GM19193 (cell line): ENCODE results near the gene ZNF367.

Experiments
- POLR2A ChIP-seq: IDR thresholded peaks from 4 replicates; pipeline ENCODE4 v1.6.1; 2011; ENCODE audit not compliant: insufficient read depth, insufficient read length; ENCODE audit errors: extremely low read depth

The ZNF367 gene

DNA sequence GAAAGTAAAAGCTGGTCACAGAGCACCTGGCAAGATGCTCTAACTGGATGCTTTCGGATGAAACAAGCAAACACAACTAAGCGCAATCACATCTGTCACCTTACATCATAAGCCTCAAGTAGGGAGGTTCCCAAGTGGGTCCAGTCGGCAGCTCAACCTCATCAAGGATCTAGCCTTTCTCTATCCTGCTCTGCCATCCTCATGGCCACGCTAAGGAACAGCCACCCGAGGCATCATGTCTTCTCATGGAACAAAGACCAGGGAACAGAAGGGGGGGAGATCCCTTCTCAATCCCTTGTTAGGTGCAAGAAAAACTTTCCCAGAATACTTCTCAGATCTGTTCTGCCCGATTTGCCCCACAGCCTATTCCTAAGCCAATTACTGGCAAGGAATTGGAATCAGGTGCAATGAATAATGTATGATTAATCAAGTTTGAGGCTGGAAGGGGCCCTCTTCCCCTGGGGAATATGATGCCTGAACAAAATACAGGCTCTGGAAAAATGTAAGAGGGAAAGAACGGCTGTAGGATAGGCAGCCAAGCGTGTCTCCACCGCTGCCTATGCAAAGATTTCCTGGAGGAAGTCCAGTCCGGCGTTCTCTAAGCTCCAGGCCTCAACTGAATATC lies 30.5 kb upstream of the ZNF367 start:
- no peak for TF ChIP-seq POLR2A

DNA sequence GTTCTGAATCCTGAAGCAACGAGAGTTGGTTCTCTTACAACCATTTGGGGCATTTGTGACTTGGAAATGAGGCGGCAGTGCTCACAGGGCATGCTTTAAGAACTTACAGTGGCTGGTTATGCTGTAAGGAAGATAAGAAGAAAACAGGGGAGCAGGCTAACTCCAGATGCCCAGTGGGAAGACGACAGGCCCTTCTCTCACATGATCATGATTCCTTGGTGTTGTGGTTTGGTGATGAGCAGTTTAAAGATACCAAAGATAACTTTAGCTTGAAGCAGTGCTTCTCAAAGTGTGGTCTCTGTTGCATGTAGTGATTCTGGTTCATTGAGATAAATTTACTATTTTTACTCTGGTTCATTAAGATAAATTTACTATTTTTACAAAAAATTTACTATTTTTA lies 29.2 kb upstream of the ZNF367 start:
- TF ChIP-seq POLR2A: no peak

- TF ChIP-seq POLR2A: no peak
These were observed 24.3 kb upstream of the ZNF367 start for GRCh38 chr9:96442491-96442890.

DNA sequence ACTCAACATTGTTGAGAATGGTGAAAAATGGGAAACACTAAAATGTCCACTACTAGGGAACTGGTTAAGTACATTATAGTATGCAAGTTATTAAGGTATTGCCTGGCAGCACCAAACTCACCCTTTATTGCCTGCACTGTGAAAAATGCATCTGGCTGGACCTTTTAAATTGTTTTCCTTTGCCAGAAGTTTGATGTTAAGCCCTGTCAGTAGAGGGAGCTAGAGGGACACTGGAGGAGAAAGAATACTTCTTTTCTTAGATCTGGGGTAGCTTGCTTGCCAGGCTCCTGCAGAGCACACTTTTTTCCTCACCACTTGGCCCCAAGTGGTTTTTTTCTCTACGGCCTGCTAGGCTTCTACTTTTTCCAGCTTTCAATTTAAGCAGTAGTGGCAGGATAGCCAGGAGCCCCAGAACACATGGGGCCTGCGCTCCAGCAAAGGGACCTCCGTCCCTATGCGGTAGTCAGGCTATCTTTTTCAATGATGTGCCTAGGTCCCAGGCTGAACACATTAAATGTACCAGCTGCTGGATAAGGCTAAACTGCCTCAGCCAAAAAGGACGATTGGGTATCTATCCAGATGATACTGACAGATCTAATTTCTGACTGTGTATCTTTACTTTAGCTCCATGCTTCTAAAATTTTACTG lies 23.8 kb upstream of the ZNF367 start:
- no peak for TF ChIP-seq POLR2A

DNA sequence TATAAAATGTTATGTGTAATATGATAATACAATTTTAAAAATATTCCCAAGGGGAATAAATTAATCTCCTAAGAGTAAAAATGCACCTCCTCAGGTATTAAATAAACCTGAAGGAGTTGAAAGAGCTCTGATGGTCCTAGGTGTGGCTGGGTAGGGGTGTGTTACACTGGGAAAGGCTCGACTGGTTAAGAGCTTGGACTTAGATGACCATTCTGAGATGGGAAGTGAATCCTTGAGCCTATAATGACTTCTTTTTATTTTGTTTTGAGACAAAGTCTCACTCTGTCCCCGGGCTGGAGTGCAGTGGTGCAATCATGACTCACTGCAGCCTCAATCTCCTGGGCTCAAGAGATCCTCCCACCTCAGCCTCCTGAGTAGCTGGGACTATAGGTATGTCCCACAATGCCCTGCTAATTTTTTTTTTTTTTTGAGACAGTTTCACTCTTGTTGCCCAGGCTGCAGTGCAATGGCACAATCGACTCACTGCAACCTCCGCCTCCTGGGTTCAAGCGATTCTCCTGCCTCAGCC lies 22.6 kb upstream of the ZNF367 start:
- no peak for TF ChIP-seq POLR2A

DNA sequence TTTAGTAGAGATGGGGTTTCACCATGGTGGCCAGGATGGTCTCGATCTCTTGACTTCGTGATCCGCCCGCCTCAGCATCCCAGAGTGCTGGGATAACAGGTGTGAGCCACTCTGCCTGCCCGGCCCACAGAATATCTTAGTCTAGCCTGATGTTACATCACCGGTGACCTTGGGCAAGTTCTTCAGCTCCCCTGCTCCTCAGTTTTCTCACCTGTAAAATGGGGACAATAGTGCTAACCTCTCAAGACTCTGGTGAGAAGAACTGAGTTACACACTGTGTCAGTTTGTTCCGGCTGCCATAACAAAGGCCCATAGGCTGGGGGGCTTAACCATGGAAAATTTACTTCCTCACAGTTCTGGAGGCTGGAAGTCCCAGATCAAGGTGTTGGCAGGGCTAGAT lies 19.3 kb upstream of the ZNF367 start:
- no peak for TF ChIP-seq POLR2A

- no peak for TF ChIP-seq POLR2A
These were observed 18.4 kb upstream of the ZNF367 start for GRCh38 chr9:96436456-96437126.

GRCh38 chr9:96436063-96436455 lies 17.9 kb upstream of the ZNF367 start:
- no peak for TF ChIP-seq POLR2A

GRCh38 chr9:96435345-96435744 lies 17.2 kb upstream of the ZNF367 start:
- no peak for TF ChIP-seq POLR2A

DNA sequence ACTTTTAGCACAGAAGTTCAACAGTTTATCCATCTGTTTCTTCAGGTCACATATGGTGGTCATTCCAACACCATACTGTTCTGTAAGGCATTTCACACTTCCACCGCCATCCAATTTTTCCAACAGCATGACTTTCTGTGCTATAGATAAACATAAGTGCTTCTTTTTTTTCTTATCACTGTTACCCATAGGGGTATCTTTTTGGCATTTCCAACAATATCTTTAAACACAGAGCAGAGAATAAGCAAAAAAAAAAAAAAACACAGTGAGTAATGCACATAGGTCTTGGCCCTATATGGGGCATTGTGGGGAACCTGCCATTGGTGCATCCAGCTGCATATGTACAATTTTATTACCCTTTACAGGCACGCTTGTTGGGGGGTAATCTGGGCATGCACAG lies 12.2 kb upstream of the ZNF367 start:
- TF ChIP-seq POLR2A: no peak

- no peak for TF ChIP-seq POLR2A
These were observed 11.6 kb upstream of the ZNF367 start for GRCh38 chr9:96429732-96430131.

- TF ChIP-seq POLR2A: no peak
These were observed 7.5 kb upstream of the ZNF367 start for GRCh38 chr9:96425500-96426169.

- no peak for TF ChIP-seq POLR2A
These were observed 5.8 kb upstream of the ZNF367 start for GRCh38 chr9:96423985-96424336.

DNA sequence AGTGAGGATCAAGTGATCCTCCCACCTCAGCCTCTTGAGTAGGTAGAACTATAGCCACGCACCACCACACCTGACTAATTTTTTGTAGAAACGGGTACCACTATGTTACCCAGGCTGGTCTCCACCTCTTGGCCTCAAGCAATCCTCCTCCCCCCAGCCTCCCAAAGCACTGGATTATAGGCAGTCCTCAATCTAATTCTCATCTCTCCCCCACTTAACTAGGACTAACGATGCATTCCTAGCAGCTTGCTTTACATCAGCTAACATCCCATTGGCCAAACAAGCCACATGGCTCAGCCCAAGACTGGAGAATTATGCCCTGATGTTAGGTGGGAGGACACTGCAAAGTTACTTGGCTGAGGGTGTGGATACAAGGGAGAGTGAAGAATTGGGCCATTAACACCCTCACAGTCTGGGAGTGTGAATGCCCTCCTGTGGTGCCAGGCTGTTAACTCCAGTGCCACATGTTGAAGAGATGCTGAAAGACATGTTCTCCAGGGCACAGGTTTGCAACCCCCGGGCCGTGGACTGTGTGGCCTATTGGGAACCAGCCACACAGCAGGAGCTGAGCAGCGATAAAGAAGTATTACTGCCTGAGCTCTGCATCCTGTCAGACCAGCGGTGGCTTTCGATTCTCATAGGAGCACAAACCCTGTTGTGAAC lies 5.3 kb upstream of the ZNF367 start:
- no peak for TF ChIP-seq POLR2A
